HUDEP-2 (cell line): ENCODE results near the gene GTF2A2.
"Not testable (repeated sequence)": the region's sequence is repeated elsewhere in the genome, so short reads cannot be mapped to it uniquely, and the experiment has no call there.

ENCODE experiments used
- DNase-seq, 76 experiments: peaks; one replicate each; lab custom pipeline; 2025; ENCODE audit not compliant: unreplicated experiment in 76 of 76; lab: John Stamatoyannopoulos, UW

Gene GTF2A2, protein sequence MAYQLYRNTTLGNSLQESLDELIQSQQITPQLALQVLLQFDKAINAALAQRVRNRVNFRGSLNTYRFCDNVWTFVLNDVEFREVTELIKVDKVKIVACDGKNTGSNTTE

DNA sequence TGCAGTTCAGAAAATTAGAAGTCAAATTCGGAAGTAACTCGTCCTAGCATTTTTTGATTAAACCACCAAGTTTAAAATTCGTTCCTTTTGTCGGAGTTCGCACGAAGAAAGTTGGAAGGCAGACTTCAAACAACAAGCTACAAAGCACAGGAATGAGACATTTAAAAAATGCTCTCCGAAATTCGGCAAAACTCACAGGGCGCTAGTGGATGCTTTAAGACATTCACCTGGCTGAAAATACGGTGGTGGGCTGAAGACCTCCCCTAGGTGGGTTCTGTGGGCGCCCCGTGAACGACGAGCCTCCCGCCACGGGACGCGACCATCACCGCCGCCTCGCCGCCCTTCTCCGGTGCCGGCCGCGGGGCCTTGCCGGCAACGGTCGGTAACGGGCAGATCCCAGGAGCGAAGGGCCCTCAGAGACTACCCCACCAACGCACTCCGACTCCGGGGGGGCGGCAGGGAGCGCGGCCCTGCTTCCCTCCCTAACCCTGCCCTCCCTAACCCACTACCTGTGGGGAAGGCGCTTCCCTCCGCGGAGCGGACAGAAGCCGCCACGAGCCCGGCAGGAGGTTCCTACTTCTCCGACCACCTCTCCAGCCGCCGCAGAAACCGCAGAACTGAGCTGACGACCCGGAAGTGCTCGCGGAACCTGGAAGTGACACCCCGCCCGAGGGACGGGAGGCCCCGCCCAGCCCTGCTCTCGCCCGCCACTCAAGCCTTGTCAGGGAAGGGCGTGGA, at the start of gene GTF2A2:
Gene GTF2A2 (minus strand): TSS at position 619 of the 738 bp plus-strand sequence. CDS start 5,238 bp downstream, outside the sequence.
- peak; percentile 8 to 96 (median 90) for DNase-seq

DNA sequence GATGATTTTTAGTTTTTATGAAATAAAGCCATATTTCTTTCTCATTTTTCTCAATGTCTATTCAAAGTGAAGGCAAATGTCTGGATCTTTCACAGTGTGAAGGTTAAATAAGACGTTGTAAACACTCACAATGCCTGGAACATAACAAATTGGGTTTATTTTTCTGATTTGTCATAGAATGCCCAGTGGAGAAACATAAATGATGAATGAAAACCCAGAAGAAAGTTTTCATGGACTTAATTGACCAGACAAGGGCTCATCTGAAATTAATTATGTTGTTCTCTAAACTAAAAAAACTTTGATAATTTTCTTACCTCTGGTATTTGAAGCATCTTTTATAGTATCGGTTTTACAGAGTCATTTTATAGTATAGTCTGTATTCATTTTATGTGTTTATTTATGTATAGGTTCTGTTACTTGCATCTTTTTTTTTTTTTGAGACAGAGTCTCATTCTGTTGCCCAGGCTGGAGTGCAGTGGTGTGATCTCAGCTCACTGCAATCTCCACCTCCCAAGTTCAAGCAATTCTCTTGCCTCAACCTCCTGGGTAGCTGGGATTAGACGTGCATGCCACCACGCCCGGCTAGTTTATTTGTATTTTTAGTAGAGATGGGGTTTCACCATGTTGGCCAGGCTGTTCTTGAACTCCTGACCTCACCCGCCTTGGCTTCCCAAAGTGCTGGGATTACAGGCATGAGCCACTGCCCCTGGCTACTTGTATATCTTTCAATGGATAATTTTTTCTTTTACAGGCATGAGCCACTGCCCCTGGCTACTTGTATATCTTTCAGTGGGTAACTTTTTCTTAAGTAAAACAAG, 46.9 kb upstream of the GTF2A2 start:
- no peak for DNase-seq

DNA sequence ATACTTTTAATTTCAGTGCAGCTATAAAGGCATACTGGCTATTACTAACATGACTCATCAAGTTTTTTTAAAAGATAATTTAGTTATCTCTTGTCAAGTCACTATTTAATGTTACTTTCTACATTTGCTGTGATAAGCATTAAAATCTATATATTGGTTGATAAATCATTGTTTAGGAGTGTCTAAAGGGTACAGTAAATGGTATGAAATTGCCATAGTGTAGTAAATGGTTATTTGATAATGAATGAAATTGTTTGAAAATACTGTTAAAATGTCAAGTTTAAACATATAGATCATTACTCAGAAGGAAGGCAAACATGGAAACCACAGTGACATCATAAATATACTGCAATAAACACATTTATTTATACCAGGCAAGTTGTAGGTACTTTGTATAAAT, 45.0 kb upstream of the GTF2A2 start:
- DNase-seq: no peak

DNA sequence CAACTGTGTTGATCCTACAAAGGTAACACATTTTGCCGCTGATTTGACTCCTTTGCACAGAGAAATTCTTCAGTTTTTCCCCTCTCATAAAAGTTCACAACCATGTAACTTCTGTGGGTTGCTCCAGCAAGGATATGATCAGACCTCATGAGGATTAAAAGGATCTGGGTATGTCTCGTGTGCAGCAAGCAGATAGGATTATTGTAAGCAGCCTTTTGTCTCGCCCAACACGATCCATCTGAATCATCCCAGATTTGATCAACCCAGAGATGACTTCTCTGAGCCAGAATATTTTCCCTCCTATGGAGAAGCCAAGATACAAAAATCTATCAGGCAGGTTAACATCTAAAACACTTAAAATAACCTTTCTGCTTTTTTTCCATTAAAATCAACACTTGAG, 44.6 kb upstream of the GTF2A2 start:
- DNase-seq: no peak

DNA sequence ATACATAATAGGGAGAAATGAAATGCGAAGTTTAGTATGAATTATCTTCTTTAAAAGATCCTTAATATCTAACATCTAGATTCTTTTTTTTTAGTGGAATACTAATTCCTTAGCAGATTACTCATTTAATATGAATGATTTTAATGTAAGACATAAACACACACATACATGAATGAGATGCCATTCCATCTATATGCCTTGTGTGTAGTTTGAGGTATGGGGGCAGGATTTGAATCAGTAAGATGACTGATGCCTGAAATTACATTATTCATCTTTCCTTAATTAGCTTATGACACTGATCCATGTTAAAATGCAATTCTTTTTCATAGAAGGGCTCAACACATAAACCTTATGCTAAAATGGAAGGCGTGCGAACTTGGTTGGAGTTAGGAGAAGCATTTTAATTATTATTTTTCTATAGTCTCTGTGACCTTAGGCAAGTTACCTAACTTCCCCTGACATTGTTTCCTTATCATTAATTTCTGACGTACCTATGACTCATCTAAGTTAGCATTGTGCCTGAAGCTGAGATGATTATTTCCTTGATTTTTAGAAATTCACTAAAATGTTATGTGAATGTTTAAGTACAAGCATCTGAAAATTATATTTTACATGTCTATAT, 42.6 kb upstream of the GTF2A2 start:
- no peak for DNase-seq

DNA sequence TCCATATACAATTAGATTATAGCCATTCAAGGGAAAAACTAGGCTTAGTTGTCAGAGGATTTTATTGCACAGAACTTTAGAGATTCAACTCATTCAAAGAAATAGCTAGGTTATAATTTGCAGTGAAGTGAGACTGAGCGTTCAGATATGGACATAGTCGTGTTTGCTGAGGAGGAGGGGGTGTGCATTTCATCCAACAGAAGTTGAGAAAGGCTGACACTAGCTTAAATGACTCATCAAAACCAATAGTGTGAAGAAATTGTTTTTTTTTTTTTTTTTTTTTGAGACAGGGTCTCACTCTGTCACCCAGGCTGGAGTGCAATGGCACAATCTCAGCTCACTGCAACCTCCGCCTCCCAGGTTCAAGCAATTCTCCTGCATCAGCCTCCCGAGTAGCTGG, 40.8 kb upstream of the GTF2A2 start:
- DNase-seq: not testable (repeated sequence)

DNA sequence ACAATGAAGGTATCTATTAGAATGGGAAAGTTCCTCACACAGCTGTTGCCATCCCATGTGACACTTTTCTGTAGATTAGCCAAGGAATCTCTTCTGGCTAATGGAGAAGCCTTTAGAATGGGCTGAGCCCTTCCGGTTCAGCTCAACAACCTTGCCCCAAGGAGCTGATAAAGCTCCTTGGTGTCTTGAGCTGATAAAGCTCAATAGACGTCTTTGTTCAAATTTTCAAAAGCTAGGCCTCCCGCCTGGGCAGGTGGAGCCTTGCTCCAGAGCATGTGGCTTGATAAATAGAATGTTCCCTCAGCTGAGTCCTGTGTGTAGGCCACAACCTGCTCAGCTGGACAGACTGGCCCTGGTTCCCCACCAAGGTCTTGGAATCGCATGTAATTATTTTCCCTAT, 39.0 kb upstream of the GTF2A2 start:
- peak in 69 of 76 experiments; percentile 6 to 86 (median 52) for DNase-seq

DNA sequence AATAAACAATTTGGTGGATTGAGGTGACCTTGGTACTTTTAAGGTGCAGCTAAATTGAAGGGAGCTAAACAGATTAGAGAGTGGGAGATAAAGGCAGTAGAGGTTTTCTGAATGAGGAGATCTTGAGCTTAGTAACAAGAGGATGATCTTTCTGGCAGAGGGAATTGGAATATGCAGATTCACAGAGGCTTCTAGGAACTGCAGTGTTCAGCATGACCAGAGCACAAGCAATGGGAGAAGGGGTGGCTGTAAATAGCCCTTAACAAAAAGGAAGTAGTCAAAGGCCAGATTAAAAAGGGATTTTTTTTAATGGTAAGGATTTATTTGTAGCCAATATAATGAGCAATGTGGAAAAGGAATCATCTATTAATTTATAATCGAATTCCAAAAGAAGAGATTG, 37.5 kb upstream of the GTF2A2 start:
- DNase-seq: no peak

DNA sequence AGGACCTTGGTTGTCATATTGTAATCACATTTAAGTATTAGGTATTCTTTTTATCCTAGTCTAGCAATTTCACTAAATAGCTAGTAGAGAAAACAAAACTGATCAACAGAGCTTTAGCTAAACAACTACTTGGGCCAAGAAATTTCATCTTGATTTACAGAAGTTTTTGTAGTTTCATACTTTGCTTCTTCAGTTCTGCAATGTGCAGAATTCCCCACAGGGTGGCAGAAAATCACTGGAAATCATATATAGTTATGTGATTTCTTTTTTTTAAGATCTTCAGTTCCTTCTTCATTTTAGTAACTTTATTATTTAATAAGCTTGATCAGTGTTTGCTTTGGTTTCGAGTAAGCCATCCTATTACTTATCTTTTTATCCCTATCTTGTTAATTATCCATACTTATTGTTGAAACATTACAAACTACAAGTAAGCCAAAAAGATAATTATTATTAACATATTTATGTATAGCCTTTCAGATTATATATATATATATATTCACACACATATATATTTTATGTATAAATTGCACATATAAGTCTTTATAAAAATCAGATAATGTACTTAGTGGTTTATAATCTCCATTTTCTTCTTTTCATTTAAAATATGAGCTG, 34.0 kb upstream of the GTF2A2 start:
- peak in 40 of 76 experiments; percentile 0 to 57 (median 22) for DNase-seq

DNA sequence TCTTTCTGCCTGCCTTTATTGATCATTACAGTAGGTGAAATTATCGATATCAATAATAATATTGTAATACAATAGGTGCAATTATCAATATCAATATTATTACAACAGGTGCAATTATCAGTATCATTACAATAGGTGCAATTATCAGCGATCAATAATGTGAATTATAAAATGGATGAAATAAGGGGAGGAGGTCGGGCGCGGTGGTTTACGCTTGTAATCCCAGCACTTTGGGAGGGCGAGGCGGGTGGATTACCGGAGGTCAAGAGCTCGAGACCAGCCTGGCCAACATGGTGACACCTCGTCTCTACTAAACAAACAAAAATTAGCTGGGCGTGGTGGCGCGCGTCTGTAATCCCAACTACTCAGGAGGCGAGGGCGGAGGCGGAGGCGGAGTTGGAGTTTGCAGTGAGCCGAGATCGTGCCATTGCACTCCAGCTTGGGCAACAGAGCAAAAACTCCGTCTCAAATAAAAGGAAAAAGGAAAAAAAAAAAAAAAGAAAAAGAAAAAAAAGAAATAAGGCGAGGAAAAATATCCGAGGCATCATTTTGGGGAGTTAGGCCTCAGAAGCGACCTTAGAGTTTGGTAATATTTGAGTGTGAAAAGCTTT, 32.4 kb upstream of the GTF2A2 start:
- DNase-seq: peak in 74 of 76 experiments; percentile 15 to 88 (median 75)

DNA sequence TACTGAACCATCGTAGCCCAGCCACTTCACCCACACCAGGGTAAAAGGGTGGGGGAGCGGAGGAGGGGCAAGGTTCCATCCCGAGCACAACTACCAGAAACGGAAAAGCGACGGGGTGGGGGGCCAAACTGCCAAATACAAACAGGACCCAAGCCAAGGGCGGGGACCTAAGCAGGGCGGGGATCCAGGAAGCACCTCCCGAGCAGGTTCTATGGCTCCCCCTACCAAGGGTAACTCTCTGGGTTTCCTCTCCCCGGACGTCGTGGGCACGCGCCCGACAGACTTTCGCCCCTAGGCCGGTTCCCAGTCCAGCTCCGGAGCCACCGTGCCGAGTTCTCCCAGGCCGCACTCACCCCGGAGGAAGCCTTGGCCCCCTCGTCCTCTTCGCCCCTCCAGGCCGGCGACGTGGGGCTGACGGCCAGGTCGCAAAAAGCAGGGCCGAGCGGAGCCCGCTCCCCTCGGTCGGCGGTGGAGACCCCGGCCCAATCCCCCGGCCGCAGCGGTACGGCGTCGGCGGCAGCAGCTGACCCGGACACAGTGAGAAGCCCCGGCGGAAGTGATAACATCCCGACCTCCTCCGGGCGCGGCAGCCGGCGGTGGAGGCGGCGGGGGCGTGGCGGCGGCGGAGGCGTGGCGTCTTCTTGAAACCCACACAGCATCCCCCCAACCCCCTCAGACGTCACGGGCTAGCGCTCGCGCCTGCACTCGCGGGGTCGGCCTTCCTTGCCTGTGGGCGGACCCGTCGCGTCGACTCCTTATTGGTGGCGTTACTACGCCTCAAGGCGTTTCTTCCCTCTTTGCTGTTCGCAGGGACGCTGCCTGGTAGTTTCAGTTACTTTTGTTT, 31.7 kb upstream of the GTF2A2 start, which contains the start of gene BNIP2:
Gene BNIP2 (minus strand): TSS at position 539 of the 844 bp plus-strand sequence. CDS start 6,863 bp downstream, outside the sequence.
- peak in 75 of 76 experiments; percentile 55 to 99 (median 97) for DNase-seq

DNA sequence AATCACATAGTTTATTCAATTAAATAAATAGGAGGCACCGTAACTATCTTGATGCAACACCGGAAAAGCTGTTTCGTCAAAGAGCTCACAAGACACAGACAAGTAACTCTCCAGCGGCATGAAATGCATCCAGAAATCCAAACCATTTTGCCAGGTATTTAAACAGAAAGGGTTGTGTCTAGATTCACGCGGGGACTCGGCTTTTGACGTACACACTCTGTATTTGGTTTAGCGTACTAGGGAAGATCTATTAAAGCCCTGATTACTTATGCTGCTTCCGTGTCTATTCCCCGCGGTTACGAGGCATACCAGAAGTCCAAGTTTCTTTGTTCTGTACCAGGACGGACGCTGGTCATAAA, 31.1 kb upstream of the GTF2A2 start:
- DNase-seq: peak in 12 of 76 experiments; percentile 18 to 46 (median 30)

DNA sequence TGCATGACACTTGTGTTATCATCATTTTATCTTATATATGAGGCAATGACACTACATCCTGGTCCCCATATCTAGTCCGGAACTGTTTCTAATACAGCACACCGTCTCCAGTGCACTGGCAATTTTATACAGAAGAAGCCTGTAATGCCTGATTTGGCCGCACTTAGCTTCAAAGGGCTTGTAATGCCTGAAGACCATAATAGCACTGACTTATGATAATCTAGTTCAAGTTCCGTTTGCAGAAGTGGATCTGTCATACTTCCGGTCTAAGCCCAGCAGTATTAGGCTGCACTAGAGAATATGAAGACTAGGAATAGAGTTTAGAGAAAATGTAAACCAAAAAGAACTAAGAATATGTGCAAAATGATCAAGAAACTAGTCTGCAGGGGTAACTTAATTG, 30.5 kb upstream of the GTF2A2 start:
- DNase-seq: peak in 12 of 76 experiments; percentile 8 to 49 (median 18)

DNA sequence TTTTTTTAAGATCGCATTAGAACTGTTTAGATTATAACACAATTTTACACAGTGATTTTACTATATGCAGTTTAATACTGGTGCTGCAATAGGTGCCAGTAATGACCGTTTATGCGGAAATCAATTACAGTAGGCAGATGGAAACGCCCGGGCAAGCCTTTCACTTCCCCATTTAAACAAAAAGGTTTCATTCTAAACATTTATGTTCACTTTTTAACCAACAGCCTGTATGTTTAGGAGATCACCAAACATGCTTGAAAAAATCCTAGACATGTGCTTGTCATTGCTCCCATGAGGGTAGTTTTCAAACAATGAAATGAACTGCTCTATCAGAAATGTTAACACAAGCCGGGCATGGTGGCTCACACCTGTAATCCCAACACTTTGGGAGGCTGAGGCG, 29.1 kb upstream of the GTF2A2 start:
- no peak for DNase-seq

DNA sequence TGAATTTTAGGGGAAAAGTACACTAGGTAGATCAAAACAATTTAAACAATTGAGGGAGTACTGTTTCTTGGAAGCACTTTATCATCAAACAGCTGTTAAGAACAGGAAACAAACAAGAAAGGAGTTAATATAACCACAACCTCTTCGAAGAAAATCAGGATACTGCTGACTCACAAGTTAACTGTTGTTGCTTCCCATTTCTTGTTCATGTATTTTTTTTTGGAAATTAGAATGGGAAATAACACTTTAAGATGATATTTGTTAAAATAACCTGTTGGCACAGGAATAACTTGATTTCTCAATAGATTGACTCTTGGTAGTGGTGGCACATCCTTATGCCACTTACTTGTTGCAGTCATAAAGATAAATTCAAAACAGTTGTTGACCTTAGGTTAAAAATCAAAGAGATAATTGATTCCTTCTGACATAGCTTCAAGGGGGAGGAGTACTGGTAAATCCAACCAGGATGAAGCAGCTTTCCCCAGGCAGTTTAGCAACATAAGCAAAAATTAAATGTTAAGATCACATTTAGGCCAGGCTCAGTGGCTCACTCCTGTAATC, 28.5 kb upstream of the GTF2A2 start:
- peak in 3 of 76 experiments; percentile 4 to 17 (median 8) for DNase-seq

DNA sequence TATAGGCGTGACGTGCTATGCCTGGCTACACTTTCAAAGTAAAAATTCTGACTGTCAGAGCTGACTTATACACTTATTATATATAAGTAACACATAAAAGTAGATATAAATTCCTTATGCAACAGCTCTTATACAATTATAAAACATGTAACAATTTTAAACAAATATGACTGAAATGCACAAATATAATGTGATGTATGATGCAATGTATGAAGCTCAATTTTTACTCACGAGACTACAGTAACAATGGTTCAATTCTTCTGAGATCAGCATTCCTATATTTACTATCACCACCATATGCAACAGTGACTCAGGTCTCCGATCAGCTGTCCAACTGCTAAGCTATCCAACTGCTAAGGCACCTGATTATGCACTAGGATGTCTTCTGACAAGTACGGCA, 23.6 kb upstream of the GTF2A2 start:
- DNase-seq: no peak

DNA sequence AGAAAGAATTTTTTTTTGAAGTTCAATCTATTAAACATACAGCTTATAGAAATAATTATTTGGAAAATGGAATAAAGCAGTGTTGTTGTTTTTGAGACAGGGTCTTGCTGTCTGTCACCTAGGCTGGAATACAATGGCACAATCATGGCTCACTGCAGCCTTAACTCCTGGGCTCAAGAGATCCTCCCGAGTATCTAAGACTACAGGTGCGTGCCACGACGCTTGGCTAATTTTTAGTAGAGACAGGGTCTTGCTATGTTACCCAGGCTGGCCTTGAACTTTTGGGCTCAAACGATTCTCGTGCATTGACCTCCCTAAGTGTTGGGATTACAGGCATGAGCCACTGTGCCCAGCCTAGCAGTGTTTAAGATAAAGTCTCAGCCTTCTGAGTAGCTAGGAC, 23.0 kb upstream of the GTF2A2 start:
- no peak for DNase-seq

DNA sequence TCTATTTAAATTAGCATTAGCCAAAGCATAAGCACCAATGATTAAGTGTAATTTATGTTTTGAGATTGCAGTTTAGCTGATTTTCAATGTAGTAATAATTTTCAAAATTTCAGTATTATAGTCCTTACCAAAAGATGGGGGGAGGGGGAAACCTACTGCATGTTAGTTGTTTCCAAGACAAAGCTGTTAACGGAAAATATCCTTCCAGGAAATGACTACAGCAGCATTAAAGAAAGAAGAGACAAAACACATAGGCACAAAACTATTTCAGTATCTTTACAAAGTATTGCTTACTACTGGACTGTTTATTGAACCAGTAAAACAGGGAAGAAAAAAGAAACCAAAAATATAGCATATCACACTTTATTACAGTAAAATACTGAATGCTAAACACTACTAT, 21.3 kb upstream of the GTF2A2 start:
- DNase-seq: no peak

DNA sequence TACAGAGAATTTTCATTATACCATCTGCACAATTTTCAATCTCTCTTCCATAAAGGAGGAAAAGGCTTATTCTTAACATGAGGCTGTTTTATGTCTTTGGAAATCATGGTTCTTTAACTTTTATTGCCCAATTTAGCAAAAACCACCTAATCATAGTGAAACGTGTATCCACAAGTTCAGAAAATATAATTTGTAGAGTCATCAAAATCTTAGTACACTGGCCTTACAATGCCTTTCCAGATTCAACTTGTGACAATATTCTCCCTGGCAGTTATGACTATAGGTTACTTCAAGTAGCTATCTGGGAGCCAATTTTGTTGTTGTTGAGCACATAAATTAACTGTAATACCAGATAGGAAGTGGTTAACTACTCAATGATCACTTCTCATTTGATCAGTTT, 20.9 kb upstream of the GTF2A2 start:
- DNase-seq: no peak
